Sigmoid colon (tissue), 4 donors: ENCODE data around the gene HKDC1.

Source experiments
- POLR2A ChIP-seq, 2 donors: fragments of 450-650 bp; IDR thresholded peaks; one replicate each; pipeline ENCODE4 v1.6.1; 2016; ENCODE audit warnings: antibody characterized with exemption in 2 of 2, mild to moderate bottlenecking in 2 of 2, moderate library complexity in 2 of 2
- POLR2AphosphoS5 ChIP-seq, 4 donors: sonication (generic); formaldehyde crosslinking; IDR thresholded peaks; one replicate each; pipeline ENCODE4 v1.6.1; 2017; ENCODE audit warnings: antibody characterized with exemption in 4 of 4
- TF ChIP-seq, protein P1 (sequence below), 4 experiments: fragments of 450-650 bp in 3 of 4; fragments of 200-600 bp in 1 of 4; IDR thresholded peaks; one replicate each; pipeline ENCODE4 v1.5.1; 2016 to 2019; ENCODE audit warnings: antibody characterized with exemption in 4 of 4, mild to moderate bottlenecking in 3 of 4, moderate library complexity in 2 of 4

GRCh38 chr10:69242852-69243212 lies 22.7 kb downstream of the HKDC1 start:
- TF ChIP-seq, protein P1, sequence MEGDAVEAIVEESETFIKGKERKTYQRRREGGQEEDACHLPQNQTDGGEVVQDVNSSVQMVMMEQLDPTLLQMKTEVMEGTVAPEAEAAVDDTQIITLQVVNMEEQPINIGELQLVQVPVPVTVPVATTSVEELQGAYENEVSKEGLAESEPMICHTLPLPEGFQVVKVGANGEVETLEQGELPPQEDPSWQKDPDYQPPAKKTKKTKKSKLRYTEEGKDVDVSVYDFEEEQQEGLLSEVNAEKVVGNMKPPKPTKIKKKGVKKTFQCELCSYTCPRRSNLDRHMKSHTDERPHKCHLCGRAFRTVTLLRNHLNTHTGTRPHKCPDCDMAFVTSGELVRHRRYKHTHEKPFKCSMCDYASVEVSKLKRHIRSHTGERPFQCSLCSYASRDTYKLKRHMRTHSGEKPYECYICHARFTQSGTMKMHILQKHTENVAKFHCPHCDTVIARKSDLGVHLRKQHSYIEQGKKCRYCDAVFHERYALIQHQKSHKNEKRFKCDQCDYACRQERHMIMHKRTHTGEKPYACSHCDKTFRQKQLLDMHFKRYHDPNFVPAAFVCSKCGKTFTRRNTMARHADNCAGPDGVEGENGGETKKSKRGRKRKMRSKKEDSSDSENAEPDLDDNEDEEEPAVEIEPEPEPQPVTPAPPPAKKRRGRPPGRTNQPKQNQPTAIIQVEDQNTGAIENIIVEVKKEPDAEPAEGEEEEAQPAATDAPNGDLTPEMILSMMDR (IDR thresholded peaks at IDR 0.05) = no peak
- TF ChIP-seq POLR2A (IDR thresholded peaks at IDR 0.05) (no peak), POLR2AphosphoS5 (IDR thresholded peaks at IDR 0.05) (no peak)
